MM.1S (cell line): ENCODE measurements around the gene OR9A4.

Experiments used
- DNase-seq: peaks from one replicate; pipeline ENCODE4 v3.0.0-alpha.2; 2015
- H2AFZ ChIP-seq: fragments of 300-600 bp; sonication (generic); 2 replicates; pipeline ENCODE4 v1.6.0; 2016; ENCODE audit warnings: antibody characterized with exemption, low read length
- H3F3A ChIP-seq: fragments of 300-600 bp; sonication (generic); 2 replicates; pipeline ENCODE4 v1.6.1; 2016; ENCODE audit warnings: mild to moderate bottlenecking, antibody characterized with exemption, low read length, moderate library complexity, mixed read lengths; ENCODE audit not compliant: insufficient read depth
- H3K27ac ChIP-seq: fragments of 300-600 bp; sonication (generic); 2 replicates; pipeline ENCODE4 v1.5.1; 2016; ENCODE audit warnings: mild to moderate bottlenecking, low read length
- H3K27me3 ChIP-seq: fragments of 300-600 bp; sonication (generic); replicated peaks from 2 replicates; pipeline ENCODE4 v1.6.0; 2016; ENCODE audit warnings: low read length; ENCODE audit not compliant: insufficient read depth
- H3K36me3 ChIP-seq: fragments of 300-600 bp; sonication (generic); replicated peaks from 2 replicates; pipeline ENCODE4 v1.6.1; 2016; ENCODE audit warnings: mild to moderate bottlenecking, low read length, mixed read lengths; ENCODE audit not compliant: insufficient read depth
- H3K4me1 ChIP-seq: fragments of 300-600 bp; sonication (generic); 2 replicates; pipeline ENCODE4 v1.6.1; 2016; ENCODE audit warnings: low read length, mixed read lengths
- H3K4me2 ChIP-seq: fragments of 300-600 bp; sonication (generic); 2 replicates; pipeline ENCODE4 v1.6.0; 2016; ENCODE audit warnings: low read depth, low read length
- H3K4me3 ChIP-seq: fragments of 300-600 bp; sonication (generic); 2 replicates; pipeline ENCODE4 v1.5.1; 2016; ENCODE audit warnings: low read length, mixed read lengths
- H3K79me2 ChIP-seq: fragments of 300-600 bp; sonication (generic); 2 replicates; pipeline ENCODE4 v1.6.1; 2016; ENCODE audit warnings: mixed run types, low read length, mixed read lengths
- H3K9ac ChIP-seq: fragments of 300-600 bp; sonication (generic); 2 replicates; pipeline ENCODE4 v1.6.1; 2016; ENCODE audit warnings: low read length, mixed read lengths
- H3K9me2 ChIP-seq: fragments of 300-600 bp; sonication (generic); replicated peaks from 2 replicates; pipeline ENCODE4 v1.6.1; 2016; ENCODE audit warnings: mild to moderate bottlenecking, low read length, mixed read lengths; ENCODE audit not compliant: insufficient read depth
- H3K9me3 ChIP-seq: fragments of 300-600 bp; sonication (generic); replicated peaks from 2 replicates; pipeline ENCODE4 v1.6.1; 2016; ENCODE audit warnings: mild to moderate bottlenecking, low read length, mixed read lengths; ENCODE audit not compliant: insufficient read depth
- H4K20me1 ChIP-seq: fragments of 300-600 bp; sonication (generic); 2 replicates; pipeline ENCODE4 v1.6.1; 2016; ENCODE audit warnings: mild to moderate bottlenecking, low read length, moderate library complexity, mixed read lengths; ENCODE audit not compliant: insufficient read depth
- EZH2 ChIP-seq: fragments of 300-600 bp; sonication (generic); optimal IDR thresholded peaks from 2 replicates; pipeline ENCODE3; 2017; ENCODE audit warnings: low read depth, mild to moderate bottlenecking, antibody characterized with exemption, low read length, mixed read lengths
- EZH2phosphoT487 ChIP-seq: fragments of 300-600 bp; sonication (generic); IDR thresholded peaks from 2 replicates; pipeline ENCODE4 v1.6.1; 2018; ENCODE audit warnings: antibody characterized with exemption, low read length
- TF ChIP-seq, protein P1 (sequence below): fragments of 300-600 bp; sonication (generic); IDR thresholded peaks from 2 replicates; pipeline ENCODE4 v1.5.1; 2016; ENCODE audit warnings: antibody characterized with exemption, low read length, mixed read lengths

Gene OR9A4

DNA sequence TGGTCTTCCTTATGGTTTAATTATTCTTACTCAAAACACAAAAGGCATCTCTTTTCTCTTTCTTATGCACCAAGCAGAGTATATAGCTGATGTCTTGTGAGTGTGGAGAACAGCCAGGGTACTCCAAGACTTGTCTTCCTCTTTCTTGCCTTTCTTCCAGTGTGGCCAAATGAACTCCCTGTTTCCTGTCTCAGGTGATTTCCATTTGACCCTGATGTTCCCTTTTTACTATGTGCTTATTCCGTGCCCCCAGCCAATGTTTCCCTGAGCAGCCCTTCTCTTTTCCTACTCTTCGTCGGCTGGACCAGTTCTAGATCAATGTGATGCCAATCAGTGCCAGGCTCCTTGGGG lies 12.6 kb downstream of the OR9A4 start:
- Histone ChIP-seq H3K9me2 (no peaks in the 10 kb centered on the region), H2AFZ (no peak overlapping the region), H3K27me3 (no peaks in the 10 kb centered on the region), H3K79me2 (no peaks in the 10 kb centered on the region), H3K4me3 (no peak overlapping the region), H3K4me1 (no peaks in the 10 kb centered on the region), H3K9me3 (no peaks in the 10 kb centered on the region), H3K9ac (no peak overlapping the region), H3K4me2 (no peak overlapping the region), H3K36me3 (no peaks in the 10 kb centered on the region), H4K20me1 (no peaks in the 10 kb centered on the region), H3F3A (no peaks in the 10 kb centered on the region), H3K27ac (no peak overlapping the region)
- TF ChIP-seq, protein P1, sequence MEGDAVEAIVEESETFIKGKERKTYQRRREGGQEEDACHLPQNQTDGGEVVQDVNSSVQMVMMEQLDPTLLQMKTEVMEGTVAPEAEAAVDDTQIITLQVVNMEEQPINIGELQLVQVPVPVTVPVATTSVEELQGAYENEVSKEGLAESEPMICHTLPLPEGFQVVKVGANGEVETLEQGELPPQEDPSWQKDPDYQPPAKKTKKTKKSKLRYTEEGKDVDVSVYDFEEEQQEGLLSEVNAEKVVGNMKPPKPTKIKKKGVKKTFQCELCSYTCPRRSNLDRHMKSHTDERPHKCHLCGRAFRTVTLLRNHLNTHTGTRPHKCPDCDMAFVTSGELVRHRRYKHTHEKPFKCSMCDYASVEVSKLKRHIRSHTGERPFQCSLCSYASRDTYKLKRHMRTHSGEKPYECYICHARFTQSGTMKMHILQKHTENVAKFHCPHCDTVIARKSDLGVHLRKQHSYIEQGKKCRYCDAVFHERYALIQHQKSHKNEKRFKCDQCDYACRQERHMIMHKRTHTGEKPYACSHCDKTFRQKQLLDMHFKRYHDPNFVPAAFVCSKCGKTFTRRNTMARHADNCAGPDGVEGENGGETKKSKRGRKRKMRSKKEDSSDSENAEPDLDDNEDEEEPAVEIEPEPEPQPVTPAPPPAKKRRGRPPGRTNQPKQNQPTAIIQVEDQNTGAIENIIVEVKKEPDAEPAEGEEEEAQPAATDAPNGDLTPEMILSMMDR = no peak
- TF ChIP-seq EZH2 = no peak
- no peak for TF ChIP-seq EZH2phosphoT487
- DNase-seq = no peak

DNA sequence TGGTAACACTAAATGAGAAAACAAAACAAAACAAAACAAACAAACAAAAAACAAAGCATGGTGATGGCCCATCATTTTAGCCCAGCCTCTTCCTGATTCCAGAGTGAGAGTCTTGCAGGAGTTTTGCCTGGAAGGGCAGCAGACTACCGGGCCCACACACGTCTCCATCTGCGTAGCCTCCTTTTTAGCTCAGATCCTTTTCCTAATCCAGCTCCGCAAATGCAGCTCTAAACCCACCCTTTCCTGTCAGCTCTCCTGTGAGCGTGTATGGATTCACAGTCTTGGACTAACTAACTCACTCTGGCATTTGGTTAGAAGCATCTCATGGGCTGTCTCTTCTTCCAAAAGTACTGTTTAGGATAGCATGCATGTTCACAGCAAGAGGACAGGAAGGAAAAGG lies 14.0 kb downstream of the OR9A4 start:
- no peak overlapping the region for H3K9ac ChIP-seq
- DNase-seq = no peak

DNA sequence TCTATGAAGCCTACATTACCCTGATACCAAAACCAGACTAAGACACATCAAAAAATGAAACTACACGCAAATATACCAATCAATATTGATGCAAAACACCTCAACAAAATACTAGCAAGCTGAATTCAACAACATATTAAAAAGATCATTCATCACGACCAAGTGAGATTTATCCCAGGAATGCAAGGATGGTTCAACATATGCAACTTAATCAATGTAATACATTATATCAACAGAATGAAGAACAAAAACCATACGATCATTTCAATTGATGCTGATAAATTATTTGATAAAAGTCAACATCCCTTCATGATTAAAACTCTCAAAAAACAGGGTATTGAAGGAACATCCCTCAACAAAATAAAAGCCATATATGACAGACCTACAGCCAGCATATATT lies 24.9 kb downstream of the OR9A4 start:
- Histone ChIP-seq H4K20me1 (no peaks in the 10 kb centered on the region), H3K9ac (no peak overlapping the region), H3K79me2 (no peaks in the 10 kb centered on the region), H3K27ac (no peak overlapping the region), H2AFZ (no peak overlapping the region), H3F3A (no peaks in the 10 kb centered on the region), H3K36me3 (no peaks in the 10 kb centered on the region), H3K9me3 (no peaks in the 10 kb centered on the region), H3K4me3 (no peak overlapping the region), H3K9me2 (no peaks in the 10 kb centered on the region), H3K27me3 (no peaks in the 10 kb centered on the region), H3K4me2 (no peak overlapping the region), H3K4me1 (no peaks in the 10 kb centered on the region)
- no peak for DNase-seq
- TF ChIP-seq, protein P1 = no peak
- no peak for TF ChIP-seq EZH2phosphoT487

More for the DNA sequence above, 14.0 kb downstream of the OR9A4 start:
- H3K9me3 ChIP-seq = no peaks in the 10 kb centered on the region
- H3F3A ChIP-seq = no peaks in the 10 kb centered on the region
- no peaks in the 10 kb centered on the region for H3K4me1 ChIP-seq
- H3K36me3 ChIP-seq = no peaks in the 10 kb centered on the region
- no peaks in the 10 kb centered on the region for H3K9me2 ChIP-seq
- TF ChIP-seq EZH2 (no peak), EZH2phosphoT487 (no peak)
- TF ChIP-seq, protein P1 = no peak
- no peak overlapping the region for H3K4me2 ChIP-seq
- no peak overlapping the region for H3K4me3 ChIP-seq
- H3K27ac ChIP-seq = no peak overlapping the region
- H4K20me1 ChIP-seq = no peaks in the 10 kb centered on the region
- no peaks in the 10 kb centered on the region for H3K79me2 ChIP-seq
- no peaks in the 10 kb centered on the region for H3K27me3 ChIP-seq
- no peak overlapping the region for H2AFZ ChIP-seq
